GM12874 (cell line): ENCODE measurements around the gene CCL2.

ENCODE experiments used
- TF ChIP-seq, protein P1 (sequence below): IDR thresholded peaks from 2 replicates; pipeline ENCODE4 v1.5.1; 2011; ENCODE audit warnings: low read depth, mild to moderate bottlenecking, control low read depth, low read length, moderate library complexity; ENCODE audit not compliant: insufficient read depth

The CCL2 gene

DNA sequence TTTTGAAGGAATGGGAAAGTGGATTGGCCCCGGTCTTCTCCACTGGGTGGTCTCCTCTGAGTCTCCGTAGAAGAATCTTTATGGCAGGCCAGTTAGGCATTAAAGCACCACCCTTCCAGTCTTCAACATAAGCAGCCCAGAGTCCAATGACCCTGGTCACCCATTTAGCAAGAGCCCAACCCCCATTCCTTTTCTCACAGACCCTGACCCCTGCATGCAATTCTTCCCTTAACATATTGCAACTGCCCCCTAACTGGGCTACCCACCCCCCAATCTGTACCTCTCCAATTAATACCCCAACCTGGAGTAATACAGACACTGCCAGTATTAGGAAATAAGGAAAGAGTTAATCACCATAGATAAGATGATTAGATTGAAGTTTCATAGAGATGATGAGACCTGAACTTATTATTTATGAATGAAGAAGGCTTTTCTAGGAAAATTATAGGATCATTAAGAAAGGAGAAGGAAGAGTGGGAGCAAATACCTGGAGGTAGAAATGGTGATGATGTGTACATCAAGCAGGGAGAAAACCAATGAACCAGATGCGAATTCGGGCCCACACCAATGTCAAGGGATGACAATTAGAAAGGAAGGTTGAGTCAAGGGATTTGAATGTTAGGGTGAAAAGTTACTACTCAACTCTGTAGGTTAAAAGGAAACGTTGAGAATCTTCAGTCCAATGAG is 2.4 kb downstream of the CCL2 start:
- TF ChIP-seq, protein P1, sequence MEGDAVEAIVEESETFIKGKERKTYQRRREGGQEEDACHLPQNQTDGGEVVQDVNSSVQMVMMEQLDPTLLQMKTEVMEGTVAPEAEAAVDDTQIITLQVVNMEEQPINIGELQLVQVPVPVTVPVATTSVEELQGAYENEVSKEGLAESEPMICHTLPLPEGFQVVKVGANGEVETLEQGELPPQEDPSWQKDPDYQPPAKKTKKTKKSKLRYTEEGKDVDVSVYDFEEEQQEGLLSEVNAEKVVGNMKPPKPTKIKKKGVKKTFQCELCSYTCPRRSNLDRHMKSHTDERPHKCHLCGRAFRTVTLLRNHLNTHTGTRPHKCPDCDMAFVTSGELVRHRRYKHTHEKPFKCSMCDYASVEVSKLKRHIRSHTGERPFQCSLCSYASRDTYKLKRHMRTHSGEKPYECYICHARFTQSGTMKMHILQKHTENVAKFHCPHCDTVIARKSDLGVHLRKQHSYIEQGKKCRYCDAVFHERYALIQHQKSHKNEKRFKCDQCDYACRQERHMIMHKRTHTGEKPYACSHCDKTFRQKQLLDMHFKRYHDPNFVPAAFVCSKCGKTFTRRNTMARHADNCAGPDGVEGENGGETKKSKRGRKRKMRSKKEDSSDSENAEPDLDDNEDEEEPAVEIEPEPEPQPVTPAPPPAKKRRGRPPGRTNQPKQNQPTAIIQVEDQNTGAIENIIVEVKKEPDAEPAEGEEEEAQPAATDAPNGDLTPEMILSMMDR, result no peak

DNA sequence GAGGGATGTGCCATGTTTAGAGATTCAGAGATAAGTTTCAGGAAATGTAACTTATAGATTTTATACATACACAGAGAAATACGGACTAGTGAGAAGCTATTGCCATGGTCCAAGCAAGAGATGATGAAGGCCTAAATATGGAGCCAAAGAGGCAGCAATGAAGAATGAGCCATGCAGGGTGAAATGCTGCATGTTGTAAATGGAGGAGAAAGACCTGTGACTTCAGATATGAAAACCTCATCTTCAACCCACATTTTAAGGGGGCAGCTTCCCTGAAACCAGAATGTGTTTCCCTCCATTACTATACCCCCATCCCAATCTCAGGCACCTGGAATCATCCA is 2.9 kb downstream of the CCL2 start:
- TF ChIP-seq, protein P1, result no peak

DNA sequence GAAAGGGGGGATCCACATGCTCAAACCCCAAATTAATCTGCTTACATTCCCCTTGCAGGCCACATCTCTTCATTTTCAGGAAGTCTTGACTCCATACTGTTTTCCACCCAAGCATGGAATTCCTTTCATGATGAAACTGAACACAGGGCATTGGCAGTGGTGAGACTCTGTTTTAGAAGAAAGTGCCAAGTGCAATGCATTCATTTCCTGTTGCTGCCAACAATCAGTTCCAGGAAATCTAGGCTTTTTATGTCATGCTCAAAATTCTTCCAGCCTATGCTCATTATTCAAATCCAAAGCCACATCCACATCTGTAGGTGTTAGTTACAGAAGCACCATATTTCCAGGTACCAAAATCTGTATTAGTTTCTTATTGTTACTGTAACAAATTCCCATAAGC is 4.1 kb downstream of the CCL2 start:
- TF ChIP-seq, protein P1, result no peak

DNA sequence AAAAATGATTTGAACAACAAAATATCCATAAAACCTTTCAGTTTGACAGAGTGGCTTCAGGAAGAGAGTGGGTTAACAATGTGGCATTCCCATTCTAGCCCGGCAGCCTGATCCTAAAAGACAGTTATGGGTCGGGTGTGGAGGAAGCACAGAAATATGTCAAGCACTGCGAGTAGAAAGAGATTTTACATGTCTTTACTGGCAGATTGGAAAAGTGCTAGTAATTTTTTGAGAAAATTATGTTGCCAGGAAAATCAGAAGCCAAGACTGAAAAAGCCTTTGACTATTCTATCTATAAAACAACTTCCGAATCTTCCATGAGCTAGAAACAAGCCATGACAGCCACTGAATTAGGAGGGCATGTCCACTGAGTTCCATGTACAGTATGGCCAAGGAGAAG is 5.8 kb downstream of the CCL2 start:
- TF ChIP-seq, protein P1, result no peak

DNA sequence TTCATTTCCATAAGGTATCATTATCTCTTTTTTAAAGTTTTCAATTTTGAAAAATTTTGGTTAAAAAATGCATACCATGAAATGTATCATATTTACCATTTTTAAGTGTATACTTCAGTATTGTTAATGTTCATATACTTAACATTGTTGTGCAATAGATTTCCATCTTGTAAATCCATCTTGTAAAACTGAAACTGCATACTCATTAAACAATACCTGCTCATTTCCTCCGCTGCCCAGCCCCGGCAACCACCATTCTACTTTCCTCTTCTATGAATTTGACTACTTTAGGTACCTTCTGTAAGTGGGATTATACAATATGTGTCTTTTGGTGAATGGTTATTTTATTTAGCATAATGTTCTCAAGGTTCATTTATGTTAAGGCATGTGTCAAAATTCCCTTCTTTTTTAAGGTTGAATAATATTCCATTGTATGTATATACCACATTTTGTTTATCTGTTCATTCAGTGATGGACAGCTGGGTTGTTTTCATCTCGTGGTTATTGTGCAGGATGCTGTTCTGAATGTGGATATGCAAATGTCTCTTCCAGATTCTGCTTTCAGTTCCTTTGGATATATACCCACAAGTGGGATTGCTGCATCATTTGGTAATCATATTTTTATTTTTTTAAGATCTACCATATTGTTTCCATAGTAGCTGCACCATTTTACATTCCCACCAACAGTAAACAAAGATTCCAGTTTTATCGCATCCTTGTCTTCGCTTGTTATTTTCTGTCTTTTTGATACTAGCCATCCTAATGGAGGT is 6.7 kb downstream of the CCL2 start:
- TF ChIP-seq, protein P1, result no peak

DNA sequence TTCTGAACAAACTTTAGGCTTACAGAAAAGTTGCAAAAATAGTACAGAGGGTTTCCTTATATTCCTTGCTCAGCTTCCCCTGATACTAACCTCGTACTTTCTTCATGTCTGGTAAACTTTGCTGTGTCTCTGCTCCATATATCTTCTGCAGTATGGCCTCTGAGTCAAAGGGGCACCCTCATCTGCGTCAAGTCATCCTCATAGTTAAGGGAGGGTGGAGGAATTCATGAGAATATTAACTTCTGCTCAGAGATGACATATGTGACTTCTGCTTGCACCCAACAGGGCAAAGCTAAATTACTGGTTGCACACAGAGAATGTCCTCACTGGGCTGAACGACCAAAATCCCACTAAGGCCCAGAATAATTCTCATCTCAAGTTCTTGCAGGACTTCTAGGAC is 10.6 kb downstream of the CCL2 start:
- TF ChIP-seq, protein P1, result no peak

DNA sequence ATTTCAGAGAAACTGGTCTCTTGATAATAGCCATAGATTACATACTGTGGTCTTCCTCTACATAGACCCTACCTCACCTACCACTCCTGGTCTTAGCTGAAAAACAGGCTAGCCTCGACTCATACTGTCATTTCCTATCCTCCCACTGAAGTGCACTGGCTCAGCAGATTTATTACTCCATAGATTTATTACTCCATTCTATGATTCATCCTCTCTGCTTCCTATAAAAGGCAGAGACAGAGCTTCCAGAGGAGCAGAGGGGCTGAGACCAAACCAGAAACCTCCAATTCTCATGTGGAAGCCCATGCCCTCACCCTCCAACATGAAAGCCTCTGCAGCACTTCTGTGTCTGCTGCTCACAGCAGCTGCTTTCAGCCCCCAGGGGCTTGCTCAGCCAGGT is 14.9 kb downstream of the CCL2 start, which contains the start of gene CCL7:
CCL7 (plus strand) TSS at position 253 of the 400 bp plus-strand sequence; CDS start at position 323, 70 bp downstream.
- TF ChIP-seq, protein P1, result no peak
